Activated CD4-positive, alpha-beta memory T cell treated with anti-CD3 and anti-CD28 coated beads for 36 hours (primary cell): Measurements from ENCODE around the gene SMC5. TPM values are rescaled to one million over a fixed set of nuclear protein-coding genes. Genes with fewer than 3 reads are reported as not detected.
A peak's percentile ranks its signal among the peaks of the same experiment; 100 is the strongest.

Experiments used
- CTCF ChIA-PET: fragments of 350-600 bp; sonication (Branson Sonifier 250); formaldehyde crosslinking; loops from one replicate; lab custom pipeline; 2021; ENCODE audit warnings: antibody characterized with exemption, inconsistent platforms; lab: Charles Lee
- POLR2A ChIA-PET: fragments of 350-600 bp; sonication (Branson Sonifier 250); formaldehyde crosslinking; loops from one replicate; lab custom pipeline; 2021; ENCODE audit warnings: antibody characterized with exemption; lab: Charles Lee
- DNase-seq: peaks from one replicate; pipeline ENCODE4 v3.0.0-alpha.2; 2020
- H3K27ac Mint-ChIP-seq: one replicate; pipeline ENCODE4 v1.8.0; 2021; ENCODE audit warnings: mixed read lengths
- H3K27me3 Mint-ChIP-seq: one replicate; pipeline ENCODE4 v1.8.0; 2021; ENCODE audit warnings: mixed read lengths
- H3K36me3 Mint-ChIP-seq: one replicate; pipeline ENCODE4 v1.8.0; 2021; ENCODE audit warnings: mixed read lengths
- H3K4me1 Mint-ChIP-seq: one replicate; pipeline ENCODE4 v1.8.0; 2021; ENCODE audit warnings: low read depth, mixed read lengths
- H3K4me3 Mint-ChIP-seq: one replicate; pipeline ENCODE4 v1.8.0; 2021; ENCODE audit warnings: mild to moderate bottlenecking, mixed read lengths
- H3K9me3 Mint-ChIP-seq: one replicate; pipeline ENCODE4 v1.8.0; 2021; ENCODE audit warnings: mixed read lengths
- intact Hi-C: fragments of 100-400 bp; cut with micrococcal nuclease; formaldehyde crosslinking; loops from one replicate; pipeline ENCODE4 v1.15.1; 2023
- total RNA-seq, 2 experiments: library from RNA; stranded (reverse); gene quantifications; one replicate each; pipeline ENCODE4 v1.2.3, GENCODE V29; 2021

The SMC5 gene
- total RNA-seq, 2 experiments from 2014 or later = 32.0 to 34.1 TPM

- intact Hi-C loops = loop anchor here (10.0 kb wide), 2 partner anchors 135 to 1665 kb away; partner anchors contain the start of genes ABHD17B and C9orf85
- H3K4me1 Mint-ChIP-seq = no peaks in the 10 kb centered on the region
- CTCF ChIA-PET = no interaction called here
- peaks cover 3% of the 10 kb centered on the region for H3K9me3 Mint-ChIP-seq
- no peak for DNase-seq
- H3K36me3 Mint-ChIP-seq = no peaks in the 10 kb centered on the region
- H3K27ac Mint-ChIP-seq = no peak overlapping the region
- POLR2A ChIA-PET = interaction anchor here (1.2 kb wide), 1 partner anchor 8 kb away, joined by 5 read pairs; no protein-coding TSS in a partner anchor
- H3K4me3 Mint-ChIP-seq = no peak overlapping the region
- no peaks in the 10 kb centered on the region for H3K27me3 Mint-ChIP-seq
These were observed 8.6 kb upstream of the SMC5 start for GRCh38 chr9:70250221-70250620.

- no peaks in the 10 kb centered on the region for H3K27me3 Mint-ChIP-seq
- H3K27ac Mint-ChIP-seq = no peak overlapping the region
- ChIA-PET CTCF (interaction anchor here (1.4 kb wide), 1 partner anchor 347 kb away, joined by 3 read pairs; no protein-coding TSS in a partner anchor), POLR2A (no interaction called here)
- no peaks in the 10 kb centered on the region for H3K9me3 Mint-ChIP-seq
- no peak overlapping the region for H3K4me3 Mint-ChIP-seq
- no peak for DNase-seq
- peaks cover 8% of the 10 kb centered on the region for H3K36me3 Mint-ChIP-seq
- H3K4me1 Mint-ChIP-seq = peaks cover 19% of the 10 kb centered on the region
- intact Hi-C loops = loop anchor here (5.0 to 10.0 kb wide), 4 partner anchors 141 to 1659 kb away; partner anchors contain the start of genes ABHD17B, C9orf85 and TJP2
These were observed 3.3 kb upstream of the SMC5 start for GRCh38 chr9:70255486-70255885.

GRCh38 chr9:70256123-70256551 is 2.6 kb upstream of the SMC5 start:
- CTCF ChIA-PET = interaction anchor here (1.4 kb wide), 1 partner anchor 346 kb away, joined by 3 read pairs; no protein-coding TSS in a partner anchor
- no peak for DNase-seq
- H3K36me3 Mint-ChIP-seq = peaks cover 11% of the 10 kb centered on the region
- no peaks in the 10 kb centered on the region for H3K9me3 Mint-ChIP-seq
- H3K27me3 Mint-ChIP-seq = no peaks in the 10 kb centered on the region
- no peak overlapping the region for H3K27ac Mint-ChIP-seq
- POLR2A ChIA-PET = no interaction called here
- H3K4me3 Mint-ChIP-seq = no peak overlapping the region
- intact Hi-C loops = loop anchor here (5.0 to 10.0 kb wide), 4 partner anchors 141 to 1659 kb away; partner anchors contain the start of genes ABHD17B, C9orf85 and TJP2
- H3K4me1 Mint-ChIP-seq = peaks cover 25% of the 10 kb centered on the region

- no peaks in the 10 kb centered on the region for H3K9me3 Mint-ChIP-seq
- H3K4me1 Mint-ChIP-seq = peaks cover 39% of the 10 kb centered on the region
- H3K27me3 Mint-ChIP-seq = no peaks in the 10 kb centered on the region
- POLR2A ChIA-PET = interaction anchor here (1.2 kb wide), 1 partner anchor 8 kb away, joined by 5 read pairs; no protein-coding TSS in a partner anchor
- DNase-seq = no peak
- CTCF ChIA-PET = interaction anchor here (0.6 to 2.0 kb wide), 3 partner anchors 106 to 1148 kb away, joined by 3 to 5 read pairs (median 3); no protein-coding TSS in a partner anchor
- H3K36me3 Mint-ChIP-seq = peaks cover 25% of the 10 kb centered on the region
- H3K27ac Mint-ChIP-seq = no peak overlapping the region
- H3K4me3 Mint-ChIP-seq = peak overlapping the region; percentile 95
- intact Hi-C loops = loop anchor here (5.0 to 10.0 kb wide), 4 partner anchors 143 to 1657 kb away; partner anchors contain the start of genes ABHD17B, C9orf85 and TJP2
These were observed 1.3 kb upstream of the SMC5 start for GRCh38 chr9:70257502-70257901.

GRCh38 chr9:70257991-70258691 is 637 bp upstream of the SMC5 start:
- peak; percentile 61 for DNase-seq
- ChIA-PET POLR2A (interaction anchor here (1.1 to 1.2 kb wide), 2 partner anchors 9 to 162 kb away, joined by 3 to 5 read pairs; no protein-coding TSS in a partner anchor), CTCF (interaction anchor here (0.6 to 2.0 kb wide), 4 partner anchors 20 to 1148 kb away, joined by 3 to 5 read pairs (median 4); no protein-coding TSS in a partner anchor)
- no peaks in the 10 kb centered on the region for H3K27me3 Mint-ChIP-seq
- H3K27ac Mint-ChIP-seq = peak overlapping the region; percentile 88
- peak overlapping the region; percentile 95 for H3K4me3 Mint-ChIP-seq
- peaks cover 27% of the 10 kb centered on the region for H3K36me3 Mint-ChIP-seq
- intact Hi-C loops = loop anchor here (1.0 to 10.0 kb wide), 10 partner anchors 133 to 1657 kb away; partner anchors contain the start of genes ABHD17B, C9orf85, PTAR1 and TJP2
- H3K4me1 Mint-ChIP-seq = peaks cover 45% of the 10 kb centered on the region
- no peaks in the 10 kb centered on the region for H3K9me3 Mint-ChIP-seq

GRCh38 chr9:70259512-70259802 is 679 bp downstream of the SMC5 start:
- ChIA-PET CTCF (interaction anchor here (1.5 kb wide), 1 partner anchor 148 kb away, joined by 5 read pairs; no protein-coding TSS in a partner anchor), POLR2A (interaction anchor here (1.1 kb wide), 1 partner anchor 161 kb away, joined by 3 read pairs; no protein-coding TSS in a partner anchor)

GRCh38 chr9:70260007-70260443 is 1.2 kb downstream of the SMC5 start:
- peak overlapping the region; percentile 95 for H3K4me3 Mint-ChIP-seq

More at GRCh38 chr9:70259512-70259802, 679 bp downstream of the SMC5 start:
- Mint-ChIP-seq H3K4me1 (peaks cover 47% of the 10 kb centered on the region), H3K36me3 (peaks cover 29% of the 10 kb centered on the region), H3K4me3 (peak overlapping the region; percentile 95), H3K27me3 (no peaks in the 10 kb centered on the region), H3K27ac (peak overlapping the region; percentile 88), H3K9me3 (no peaks in the 10 kb centered on the region)
- intact Hi-C loops = loop anchor here (2.0 to 10.0 kb wide), 7 partner anchors 131 to 1655 kb away; partner anchors contain the start of genes ABHD17B, C9orf85 and TJP2
- DNase-seq = no peak

GRCh38 chr9:70260606-70261005 is 1.8 kb downstream of the SMC5 start:
- Mint-ChIP-seq H3K4me1 (peaks cover 52% of the 10 kb centered on the region), H3K27me3 (no peaks in the 10 kb centered on the region), H3K9me3 (no peaks in the 10 kb centered on the region), H3K27ac (no peak overlapping the region), H3K4me3 (peak overlapping the region; percentile 95), H3K36me3 (peaks cover 35% of the 10 kb centered on the region)
- ChIA-PET CTCF (interaction anchor here (1.0 to 1.2 kb wide), 2 partner anchors 88 to 149 kb away, joined by 3 read pairs; no protein-coding TSS in a partner anchor), POLR2A (interaction anchor here (0.6 to 1.2 kb wide), 2 partner anchors 12 to 23 kb away, joined by 3 to 6 read pairs; no protein-coding TSS in a partner anchor)
- DNase-seq = no peak
- intact Hi-C loops = loop anchor here (5.0 kb wide), 1 partner anchor 37 kb away; no protein-coding TSS in a partner anchor

More at GRCh38 chr9:70260007-70260443, 1.2 kb downstream of the SMC5 start:
- Mint-ChIP-seq H3K9me3 (no peaks in the 10 kb centered on the region), H3K27me3 (no peaks in the 10 kb centered on the region), H3K36me3 (peaks cover 32% of the 10 kb centered on the region), H3K4me1 (peaks cover 49% of the 10 kb centered on the region), H3K27ac (peak overlapping the region; percentile 88)
- intact Hi-C loops = loop anchor here (5.0 kb wide), 1 partner anchor 37 kb away; no protein-coding TSS in a partner anchor
- POLR2A ChIA-PET = interaction anchor here (1.2 kb wide), 1 partner anchor 12 kb away, joined by 6 read pairs; no protein-coding TSS in a partner anchor
- CTCF ChIA-PET = interaction anchor here (1.0 kb wide), 1 partner anchor 89 kb away, joined by 3 read pairs; no protein-coding TSS in a partner anchor
- DNase-seq = peak; percentile 15

- DNase-seq = no peak
- intact Hi-C loops = loop anchor here (5.0 kb wide), 1 partner anchor 36 kb away; no protein-coding TSS in a partner anchor
- Mint-ChIP-seq H3K4me3 (peak overlapping the region; percentile 95), H3K36me3 (peaks cover 38% of the 10 kb centered on the region), H3K27me3 (no peaks in the 10 kb centered on the region), H3K9me3 (no peaks in the 10 kb centered on the region), H3K4me1 (peaks cover 54% of the 10 kb centered on the region), H3K27ac (peak overlapping the region; percentile 78)
- POLR2A ChIA-PET = interaction anchor here (0.6 to 1.2 kb wide), 2 partner anchors 11 to 22 kb away, joined by 3 to 6 read pairs; no protein-coding TSS in a partner anchor
- CTCF ChIA-PET = interaction anchor here (1.2 kb wide), 1 partner anchor 150 kb away, joined by 3 read pairs; no protein-coding TSS in a partner anchor
These were observed 2.5 kb downstream of the SMC5 start for GRCh38 chr9:70261131-70261870.

- no peak for DNase-seq
- Mint-ChIP-seq H3K4me3 (peak overlapping the region; percentile 95), H3K27ac (peak overlapping the region; percentile 78), H3K9me3 (no peaks in the 10 kb centered on the region), H3K27me3 (no peaks in the 10 kb centered on the region), H3K4me1 (peaks cover 55% of the 10 kb centered on the region), H3K36me3 (peaks cover 40% of the 10 kb centered on the region)
- intact Hi-C loops = loop anchor here (5.0 kb wide), 1 partner anchor 35 kb away; no protein-coding TSS in a partner anchor
- POLR2A ChIA-PET = interaction anchor here (0.6 kb wide), 1 partner anchor 152 kb away, joined by 4 read pairs; the partner anchor contains the start of gene KLF9
- CTCF ChIA-PET = interaction anchor here (1.1 kb wide), 2 partner anchors 9 to 22 kb away, joined by 3 to 4 read pairs; no protein-coding TSS in a partner anchor
These were observed 3.6 kb downstream of the SMC5 start for GRCh38 chr9:70262366-70262765.
